ENCODE data around the gene BEX4. TPM values are rescaled to one million over a fixed set of nuclear protein-coding genes. Genes with fewer than 3 reads are reported as not detected.

BEX4 gene
- total and polyA plus RNA-seq, 2 of the 8 experiments (the other 6 are each of a cell fraction or from before 2014, with no cell fraction given), result 27.2 to 45.1 TPM

- no peaks in the 10 kb centered on the region for H3K79me1 ChIP-seq (ENCODE audit: low read depth, low read length)
- H3K4ac ChIP-seq (replicated peaks; ENCODE audit: insufficient read length, low read depth, low read length), result peak within 1 kb of the TSS; percentile 66
- H4K91ac ChIP-seq (replicated peaks; ENCODE audit: insufficient read length, low read length), result no peak within 1 kb of the TSS
- peaks cover 0 to 13% of the 10 kb centered on the region in 2 experiments; a peak in 2 of 4 replicates for H3K79me2 ChIP-seq (ENCODE audit: control insufficient read depth in 1 of 2, insufficient read depth in 2 of 2, low read length in 2 of 2)
- no peak within 1 kb of the TSS for H2AK5ac ChIP-seq (ENCODE audit: low read depth, low read length)
- FAIRE-seq (peak; percentile 86), DNase-seq (ENCODE audit: low read depth in 1 of 2, low spot score in 2 of 2) (peak; percentile 31 to 61)
- H3K23ac ChIP-seq (ENCODE audit: insufficient read length), result no peak within 1 kb of the TSS
- H3K4me3 ChIP-seq (ENCODE audit: extremely low read depth in 1 of 4, insufficient read depth in 2 of 4, low read depth in 3 of 4, low read length in 4 of 4), result peak within 1 kb of the TSS; percentile 84 to 96 (median 88)
- 2% methylated on average over 18 of the region's 22 CpGs; no CpG with 5 or more reads in 1 of the 2 experiments for WGBS, 2 experiments (ENCODE audit: extremely low coverage in 1 of 2, insufficient coverage in 1 of 2, insufficient read length in 1 of 2, insufficient replicate concordance in 2 of 2, low coverage in 1 of 2, low lambda C conversion rate in 2 of 2, missing lambda C conversion rate in 1 of 2)
- no peaks in the 10 kb centered on the region for H4K20me1 ChIP-seq (replicated peaks in 1 of 2; ENCODE audit: control insufficient read depth in 1 of 2, insufficient read depth in 2 of 2, low read length in 2 of 2)
- peak within 1 kb of the TSS; percentile 86 for H3K27ac ChIP-seq (ENCODE audit: low read depth, low read length)
- peak within 1 kb of the TSS; percentile 81; the same call in 1 of the 2 replicates for H4K8ac ChIP-seq (ENCODE audit: extremely low read depth, insufficient read depth, low read length)
- H3K9ac ChIP-seq (replicated peaks in 1 of 4; ENCODE audit: extremely low read depth in 1 of 4, low read depth in 3 of 4, low read length in 3 of 4), result peak within 1 kb of the TSS; percentile 60 to 89 (median 82)
- ChIA-PET CTCF (ENCODE audit: partially characterized antibody) (no interaction called here), POLR2A (ENCODE audit: partially characterized antibody) (interaction anchor here (0.6 to 1.9 kb wide), 7 partner anchors 8 to 180 kb away, joined by 3 to 10 read pairs (median 4); no protein-coding TSS in a partner anchor)
- H3K27me3 ChIP-seq (replicated peaks in 1 of 4; ENCODE audit: control insufficient read depth in 3 of 4, extremely low read depth in 1 of 4, insufficient read depth in 3 of 4, low read length in 3 of 4), result no peaks in the 10 kb centered on the region
- H3K4me2 ChIP-seq (ENCODE audit: insufficient read depth in 1 of 2, low read depth in 2 of 2, low read length in 2 of 2), result peak within 1 kb of the TSS; percentile 73 to 82
- H3K4me1 ChIP-seq (replicated peaks in 1 of 4; ENCODE audit: control insufficient read depth in 3 of 4, insufficient read depth in 4 of 4, low read length in 3 of 4), result peaks cover 0 to 3% (median 0%) of the 10 kb centered on the region in 4 experiments; a peak in 2 of 7 replicates
- H2BK120ac ChIP-seq (replicated peaks; ENCODE audit: low read depth, low read length), result peak within 1 kb of the TSS; percentile 69
- H2AFZ ChIP-seq (ENCODE audit: low read length), result peak within 1 kb of the TSS; percentile 90
- H3K9me3 ChIP-seq (ENCODE audit: insufficient read depth in 2 of 2, low read depth in 1 of 2, low read length in 1 of 2), result no peaks in the 10 kb centered on the region
- no peak within 1 kb of the TSS for H2BK20ac ChIP-seq (ENCODE audit: low read length)
- H3K18ac ChIP-seq (ENCODE audit: extremely low read depth, low read length), result peak within 1 kb of the TSS; percentile 83; the same call in 1 of the 2 replicates
- peaks cover 0 to 14% (median 6%) of the 10 kb centered on the region in 4 experiments; a peak in 5 of 8 replicates for H3K36me3 ChIP-seq (ENCODE audit: control insufficient read depth in 2 of 4, insufficient read depth in 4 of 4, low read length in 3 of 4)
- peak within 1 kb of the TSS; percentile 86 for H3K56ac ChIP-seq (replicated peaks; ENCODE audit: insufficient read length, low read depth, low read length)
- no peak within 1 kb of the TSS for H3K14ac ChIP-seq (ENCODE audit: insufficient read length)
- H2BK5ac ChIP-seq (ENCODE audit: low read depth, low read length), result peak within 1 kb of the TSS; percentile 29
- no peak within 1 kb of the TSS for H2BK15ac ChIP-seq (ENCODE audit: low read length)
- H3K23me2 ChIP-seq (ENCODE audit: low read depth, low read length), result 0 out of 2 replicates have a peak, but pooled peaks cover 2% of the 10 kb centered on the region
- no peak within 1 kb of the TSS; the same call in 1 of the 2 replicates for H2BK12ac ChIP-seq (ENCODE audit: low read depth, low read length)
- H4K5ac ChIP-seq (ENCODE audit: insufficient read length, low read depth, low read length), result peak within 1 kb of the TSS; percentile 57
- TF ChIP-seq HDAC2 (IDR thresholded peaks at IDR 0.05; ENCODE audit: borderline replicate concordance in 1 of 2, low read depth in 2 of 2, low read length in 2 of 2) (no peak), SP2 (IDR thresholded peaks at IDR 0.05; ENCODE audit: low read length) (no peak), CTBP2 (IDR thresholded peaks at IDR 0.05; ENCODE audit: borderline replicate concordance, insufficient read depth, insufficient read length, low read length) (no peak), ASH2L (IDR thresholded peaks at IDR 0.05; ENCODE audit: low read length) (peak; percentile 47), RBBP5 (IDR thresholded peaks at IDR 0.05; ENCODE audit: borderline replicate concordance, low read depth, low read length) (no peak), EGR1 (IDR thresholded peaks at IDR 0.05; ENCODE audit: borderline replicate concordance, low read depth, low read length) (no peak), YY1 (IDR thresholded peaks at IDR 0.05; ENCODE audit: low read depth, low read length) (0 out of 2 replicates have a peak, but pooled peaks have one; percentile 5), TAF1 (IDR thresholded peaks at IDR 0.05; ENCODE audit: low read depth, low read length) (peak; percentile 57; the same call in 1 of the 2 replicates), POLR2A (IDR thresholded peaks at IDR 0.05; ENCODE audit: control extremely low read depth in 1 of 2, low read depth in 2 of 2, low read length in 2 of 2) (peak; percentile 17 to 59; a peak in 2 of 3 replicates), GABPA (IDR thresholded peaks at IDR 0.05; ENCODE audit: borderline replicate concordance, insufficient read depth, low read length) (no peak), RNF2 (IDR thresholded peaks at IDR 0.05; ENCODE audit: borderline replicate concordance, low read depth, low read length, missing control alignments, poor library complexity, severe bottlenecking) (no peak)
Observed at GRCh38 chrX:103254921-103255493, 40.1 kb downstream of the BEX4 start, which contains the start of gene TCEAL8. TSS of gene TCEAL8 (minus strand) at chrX:103255155. CDS start at chrX:103253979, 1,176 bp downstream.

Measured in H1 (cell line).